ENCODE results near the gene MROH2A.

MROH2A gene

DNA sequence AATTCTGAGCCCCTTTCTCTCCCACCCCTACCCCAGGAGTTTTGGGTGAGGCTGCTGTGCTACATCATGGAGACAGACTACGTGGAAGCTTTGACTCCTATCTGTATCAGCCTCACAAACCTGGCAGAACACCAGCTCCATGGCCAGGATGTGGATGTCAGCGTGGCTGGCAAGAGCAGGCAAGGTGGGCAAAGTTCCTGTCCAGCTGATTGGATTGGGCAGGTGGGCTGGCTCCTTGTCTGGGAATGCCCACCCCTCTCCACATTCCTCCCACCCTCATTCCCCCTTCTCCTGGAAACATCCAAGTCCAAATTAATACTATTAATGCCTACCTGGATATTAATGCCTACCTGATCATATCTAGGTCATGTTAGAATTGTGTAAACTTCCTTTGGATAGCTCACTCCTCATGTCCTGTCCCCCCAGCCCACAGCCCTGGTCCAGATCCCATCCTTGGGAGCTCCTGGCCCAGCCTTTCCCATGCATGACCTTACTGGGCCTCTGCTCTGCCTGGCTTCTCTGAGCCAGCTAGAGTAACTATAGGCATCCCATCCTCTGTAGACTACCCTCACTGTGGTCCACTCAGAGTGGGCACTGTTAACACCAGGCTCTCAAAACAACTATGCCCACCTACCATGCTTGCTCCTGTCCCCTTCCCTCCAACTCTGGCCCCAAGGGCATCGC lies 24.1 kb downstream of the MROH2A start:
- no peak for DNase-seq

DNA sequence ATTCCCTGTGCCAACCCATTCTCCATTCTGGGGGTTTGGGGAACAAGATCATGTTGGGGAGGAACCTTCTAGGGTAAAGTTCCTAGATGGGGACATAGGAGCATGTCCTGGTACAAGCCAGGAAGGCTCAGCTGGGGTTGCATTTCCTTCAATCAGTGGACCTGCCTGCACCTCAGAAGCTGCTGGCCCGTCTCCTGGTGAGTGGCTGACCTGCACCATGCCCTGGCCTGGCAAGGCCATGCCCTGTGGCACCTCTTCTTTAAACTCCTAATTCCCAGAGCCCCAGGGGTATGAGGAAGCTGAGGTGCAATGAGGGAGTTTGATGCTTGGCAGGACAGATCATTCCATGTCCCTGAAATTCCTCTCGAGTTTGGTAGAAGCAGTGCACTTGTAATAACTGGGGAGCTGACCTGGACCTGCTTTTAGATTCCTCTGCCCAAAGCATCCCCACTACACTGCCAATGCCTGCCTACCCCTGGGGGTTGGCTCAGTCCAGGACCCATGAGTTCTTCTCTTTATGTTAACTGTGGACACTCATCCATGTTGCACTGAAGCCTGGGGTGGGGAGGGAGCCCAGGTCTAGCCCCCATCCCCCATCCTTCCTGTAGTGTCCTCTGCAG lies 25.3 kb downstream of the MROH2A start:
- DNase-seq: no peak

DNA sequence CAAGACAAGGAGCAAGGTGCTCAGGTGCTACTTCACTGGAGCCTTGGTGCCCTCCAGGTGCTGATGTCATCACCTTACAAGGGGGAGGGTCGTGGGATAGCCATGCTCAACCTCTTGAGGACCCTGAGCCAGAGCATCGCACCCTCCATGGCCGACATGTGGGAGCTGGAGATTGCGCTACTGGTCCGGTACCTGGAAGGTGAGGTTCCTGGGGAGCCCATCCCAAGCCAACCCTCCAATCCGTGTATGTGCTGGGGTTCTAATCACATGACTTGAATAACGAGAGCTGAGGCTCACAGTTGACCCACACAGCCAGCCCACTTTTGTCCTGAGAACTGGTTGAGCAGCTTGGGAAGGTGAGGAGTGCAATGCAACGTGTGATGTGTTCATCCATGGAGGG lies 25.9 kb downstream of the MROH2A start:
- no peak for DNase-seq

DNA sequence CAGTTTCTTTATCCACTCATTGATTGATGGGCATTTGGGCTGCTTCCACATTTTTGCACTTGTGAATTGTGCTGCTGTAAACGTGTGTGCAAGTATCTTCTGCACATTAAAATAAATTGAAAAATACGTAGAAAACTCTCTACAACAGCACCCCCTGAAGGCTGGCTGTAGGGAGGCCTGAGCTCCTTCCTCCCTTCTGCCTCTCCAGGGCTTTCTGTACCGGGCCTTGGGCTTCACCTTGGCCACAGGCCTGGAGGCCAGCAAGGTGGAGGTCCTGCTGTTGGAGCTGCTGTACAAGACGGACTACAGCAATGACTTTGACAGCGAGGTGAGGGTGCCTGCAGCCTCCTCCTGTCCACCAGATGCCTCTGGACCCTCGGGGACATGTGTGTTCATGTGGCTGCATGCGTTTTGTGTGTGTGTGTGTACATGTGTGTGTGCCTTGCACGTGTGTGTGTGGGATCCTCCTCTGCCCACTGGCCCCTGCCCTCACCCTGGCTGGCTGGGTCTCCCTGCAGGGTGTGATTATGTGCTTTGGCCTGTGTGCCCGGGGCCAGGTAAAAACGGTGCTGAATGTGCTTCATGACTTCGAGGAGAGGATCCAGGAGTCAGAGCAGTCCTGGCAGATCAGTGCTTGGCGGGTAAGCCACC lies 29.2 kb downstream of the MROH2A start:
- no peak for DNase-seq

DNA sequence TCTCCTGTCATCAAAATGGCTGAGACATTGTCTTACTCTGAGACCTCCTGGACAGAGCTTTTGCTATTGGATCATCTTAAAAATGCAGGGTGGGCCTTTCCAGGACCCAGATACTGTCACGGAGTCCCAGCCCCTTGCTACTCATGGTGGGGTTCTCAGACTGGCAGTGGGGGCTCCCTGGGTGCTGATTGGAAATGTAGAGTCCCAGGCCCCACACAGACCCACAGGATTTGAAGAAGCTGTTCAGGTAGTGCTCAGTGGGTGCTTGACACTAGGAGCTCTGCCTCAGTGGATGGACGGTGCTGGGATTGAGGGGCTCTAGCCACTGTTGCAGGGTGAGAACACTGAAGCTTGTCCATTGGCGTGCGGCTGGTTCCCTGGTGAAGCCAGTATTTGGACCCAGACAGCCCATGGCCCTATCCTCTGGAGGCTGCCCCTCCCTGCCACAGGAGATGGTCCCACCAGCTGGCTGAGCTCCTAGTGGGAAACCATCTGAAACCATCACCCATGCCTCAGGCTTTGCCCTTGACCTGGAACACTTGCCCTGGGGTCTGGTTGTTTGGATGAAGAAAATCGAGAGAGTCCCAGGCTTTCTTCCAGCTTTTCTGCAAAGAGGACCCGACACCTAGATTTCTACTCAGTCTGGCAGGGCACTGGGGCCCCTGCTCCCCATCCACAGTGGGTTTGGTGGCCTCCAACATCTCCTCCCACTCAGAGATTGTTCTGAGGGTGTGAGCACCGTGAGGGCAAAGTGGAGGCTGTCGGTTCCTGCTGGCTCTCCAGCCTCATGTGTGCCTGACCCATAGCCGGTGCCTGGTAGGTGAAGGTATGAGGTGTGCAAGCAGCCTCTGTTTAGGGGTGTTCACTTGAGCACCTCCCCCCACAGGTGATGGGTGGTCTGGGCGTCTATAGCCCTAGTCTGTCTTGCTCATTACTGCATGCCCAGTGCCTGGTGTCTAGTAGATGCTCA lies 30.1 kb downstream of the MROH2A start:
- DNase-seq: no peak

DNA sequence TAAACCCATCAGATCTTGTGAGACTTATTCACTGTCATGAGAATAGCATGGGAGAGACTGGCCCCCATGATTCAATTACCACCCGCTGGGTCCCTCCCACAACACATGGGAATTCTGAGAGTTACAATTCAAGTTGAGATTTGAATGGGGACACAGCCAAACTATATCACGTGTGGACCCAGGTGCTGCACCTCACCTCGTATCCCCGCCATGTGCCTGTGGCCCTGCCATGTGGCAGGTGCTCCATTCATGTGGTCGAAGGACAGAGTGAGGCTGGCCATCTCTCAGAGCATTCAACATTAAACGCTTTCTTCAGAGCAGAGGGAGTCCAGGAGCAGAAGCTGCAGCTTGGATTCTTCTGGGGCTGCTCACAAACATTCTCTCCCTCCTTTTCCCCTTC lies 32.3 kb downstream of the MROH2A start:
- DNase-seq: no peak

DNA sequence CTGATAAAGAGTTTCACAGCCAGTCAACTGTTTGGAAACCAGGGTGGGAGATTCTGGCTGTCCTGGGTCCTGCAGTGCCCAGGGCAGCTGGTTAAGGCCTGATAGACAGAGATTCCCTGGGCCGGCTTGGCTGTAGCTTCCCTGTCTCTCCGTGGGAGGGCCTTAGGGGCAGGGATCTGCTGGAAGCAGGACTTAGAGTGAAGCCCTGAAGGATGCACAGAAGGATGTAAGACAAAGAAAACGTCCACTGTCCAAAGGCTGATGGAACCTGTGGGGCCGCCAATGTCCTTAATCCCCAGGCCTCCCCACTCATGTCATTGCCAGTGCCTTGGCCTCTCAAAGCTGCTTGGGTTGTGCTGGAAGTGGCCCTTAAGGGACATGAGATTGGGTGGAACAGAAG lies 33.0 kb downstream of the MROH2A start:
- DNase-seq: no peak

DNA sequence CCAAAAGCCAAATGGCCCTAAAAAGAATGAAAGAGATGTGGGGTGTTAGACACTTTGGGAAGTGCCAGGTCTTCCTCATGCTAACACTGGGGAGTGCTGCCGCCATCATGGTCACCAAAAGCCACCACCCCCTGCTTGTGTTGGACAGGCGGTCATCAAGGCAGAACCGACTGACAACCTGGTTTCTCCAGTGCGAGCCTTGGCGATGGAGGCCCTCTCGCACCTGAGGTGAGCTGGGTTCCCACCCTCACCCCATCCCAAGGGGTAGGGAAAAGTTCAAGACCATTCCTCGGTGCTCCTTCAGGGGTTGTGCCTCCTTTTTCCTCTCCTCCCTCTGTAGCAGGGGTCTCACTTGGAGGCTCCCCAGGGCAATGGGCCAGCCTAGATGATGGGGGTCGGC lies 33.6 kb downstream of the MROH2A start:
- DNase-seq: no peak

DNA sequence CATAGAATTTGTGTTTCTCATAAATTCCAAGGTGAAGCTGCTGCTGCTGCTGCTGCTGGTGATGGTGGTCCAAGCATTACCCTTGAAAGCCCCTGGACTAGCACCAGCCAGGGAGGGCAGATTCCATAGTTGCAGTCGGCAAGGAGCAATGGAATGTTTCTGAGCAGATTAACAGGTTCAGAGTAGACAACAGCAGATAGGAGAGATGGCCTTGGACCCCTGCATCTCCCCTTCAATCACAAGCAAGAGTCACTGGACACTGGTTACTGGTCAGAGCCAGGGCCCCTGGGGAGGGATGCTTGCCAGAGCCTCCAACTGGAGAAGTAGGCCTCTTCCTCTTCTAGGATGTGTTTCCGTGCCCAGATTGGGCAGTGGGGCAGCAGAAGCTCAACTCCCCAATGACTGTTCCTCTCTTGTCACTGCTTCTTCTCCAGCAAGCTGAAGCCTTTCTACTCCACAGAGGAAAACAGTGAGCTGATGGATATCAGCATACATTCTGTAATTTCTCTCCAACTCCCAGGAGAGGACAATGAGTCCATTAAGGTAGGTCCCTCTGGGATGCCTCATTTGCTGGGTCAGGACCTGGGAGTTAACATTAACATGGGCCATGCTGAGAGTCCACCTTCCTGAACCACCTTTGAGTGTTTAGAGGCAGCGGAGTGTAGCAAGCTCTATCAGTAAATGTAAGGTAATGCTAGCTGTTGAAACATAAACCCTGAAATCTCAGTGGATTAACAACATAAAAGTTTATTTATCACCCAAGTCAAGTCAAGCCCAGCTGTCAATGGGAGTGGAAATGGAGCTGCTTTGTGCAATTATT lies 35.3 kb downstream of the MROH2A start:
- no peak for DNase-seq

DNA sequence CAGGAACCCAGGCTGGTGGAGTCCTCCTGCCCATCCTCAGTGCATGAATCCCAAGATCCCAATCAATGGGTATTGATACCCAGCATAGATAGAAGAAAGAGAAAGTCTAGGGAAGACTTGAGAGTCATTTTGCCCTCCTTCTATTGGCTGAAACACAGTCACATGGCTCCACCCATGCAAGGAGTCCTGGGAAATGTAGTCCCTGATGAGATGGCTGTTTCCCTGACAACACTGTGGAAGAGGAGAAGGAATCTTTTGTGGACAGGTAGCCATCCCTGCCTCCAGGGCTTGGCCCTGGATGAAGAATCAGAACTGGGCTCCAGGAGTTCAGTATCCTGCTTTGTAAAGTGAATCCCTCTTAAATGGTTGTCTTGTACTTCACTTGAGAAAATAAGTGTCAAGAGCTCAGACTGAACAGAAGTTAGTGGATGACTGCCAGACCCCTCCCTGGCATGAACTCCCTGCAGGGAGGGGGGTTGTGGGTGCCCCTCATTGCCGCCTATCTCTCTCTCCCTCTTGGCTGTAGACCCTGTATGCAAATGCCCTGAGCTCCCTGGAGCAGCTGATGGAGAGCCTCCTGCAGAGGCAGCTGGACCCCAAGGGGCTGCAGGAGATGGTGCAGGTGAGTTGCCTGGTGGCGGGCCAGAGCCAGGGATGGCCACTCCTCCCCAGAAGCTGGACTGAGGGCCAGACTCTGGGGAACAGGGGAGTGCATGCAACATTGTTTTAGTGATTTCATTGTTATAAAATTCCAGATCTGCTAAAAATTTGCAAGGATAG lies 36.1 kb downstream of the MROH2A start:
- DNase-seq: no peak

DNA sequence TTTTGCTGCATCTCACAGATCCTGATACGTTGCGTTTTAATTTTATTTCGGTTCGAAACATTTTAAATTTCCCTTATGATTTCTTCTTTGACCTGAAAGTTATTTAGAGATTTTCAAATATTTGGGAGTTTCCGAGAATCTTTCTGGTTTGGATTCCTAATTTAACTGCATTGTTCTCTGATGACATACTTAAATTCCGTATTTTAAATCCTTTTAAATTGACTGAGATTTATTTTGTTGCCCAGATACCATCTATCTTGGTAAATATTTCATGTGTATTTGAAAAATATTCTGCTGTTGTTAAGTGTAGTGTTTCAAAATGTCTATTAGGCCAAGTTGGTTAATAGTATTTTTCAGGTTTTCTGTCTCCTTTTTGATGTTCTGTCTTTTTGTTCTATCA lies 37.7 kb downstream of the MROH2A start:
- DNase-seq: no peak

DNA sequence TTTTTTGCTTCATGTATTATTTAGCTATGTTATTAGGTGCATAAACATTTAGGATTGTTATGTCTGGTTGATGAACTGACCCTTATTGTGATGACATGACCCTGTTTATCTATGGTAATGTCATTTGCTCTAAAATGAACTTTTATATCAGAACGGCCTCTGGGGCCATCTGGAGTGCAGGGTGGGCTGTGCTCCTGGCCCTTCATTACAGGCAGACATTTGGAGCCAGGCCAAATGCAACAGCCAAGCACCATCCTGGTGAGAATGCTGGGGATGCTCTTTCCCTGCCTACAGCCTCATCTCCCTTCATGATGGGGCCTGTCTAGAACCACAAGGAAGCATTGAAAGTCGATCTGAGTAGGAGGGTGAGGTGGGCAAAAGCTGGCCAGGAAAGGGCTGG lies 38.2 kb downstream of the MROH2A start:
- DNase-seq: no peak

DNA sequence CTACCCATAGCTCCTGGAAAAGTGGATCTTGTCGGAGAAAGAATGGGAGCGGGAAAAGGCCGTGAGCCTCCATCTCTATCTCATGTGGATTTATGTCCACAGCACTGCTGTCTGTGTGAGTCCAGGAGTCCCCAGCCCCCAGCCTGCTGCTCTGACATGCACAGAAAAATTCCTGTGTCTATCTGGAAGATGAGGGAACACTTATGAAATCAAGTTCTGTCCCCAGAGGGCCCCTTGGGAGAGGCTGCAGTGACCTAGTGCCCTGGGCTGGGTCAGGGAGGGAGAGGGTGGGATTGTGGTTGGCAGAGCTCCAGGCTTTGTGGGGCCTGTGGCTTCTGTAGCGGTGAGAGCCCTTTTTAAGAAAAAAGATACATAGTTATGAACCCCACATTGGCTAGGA lies 38.6 kb downstream of the MROH2A start:
- DNase-seq: no peak

DNA sequence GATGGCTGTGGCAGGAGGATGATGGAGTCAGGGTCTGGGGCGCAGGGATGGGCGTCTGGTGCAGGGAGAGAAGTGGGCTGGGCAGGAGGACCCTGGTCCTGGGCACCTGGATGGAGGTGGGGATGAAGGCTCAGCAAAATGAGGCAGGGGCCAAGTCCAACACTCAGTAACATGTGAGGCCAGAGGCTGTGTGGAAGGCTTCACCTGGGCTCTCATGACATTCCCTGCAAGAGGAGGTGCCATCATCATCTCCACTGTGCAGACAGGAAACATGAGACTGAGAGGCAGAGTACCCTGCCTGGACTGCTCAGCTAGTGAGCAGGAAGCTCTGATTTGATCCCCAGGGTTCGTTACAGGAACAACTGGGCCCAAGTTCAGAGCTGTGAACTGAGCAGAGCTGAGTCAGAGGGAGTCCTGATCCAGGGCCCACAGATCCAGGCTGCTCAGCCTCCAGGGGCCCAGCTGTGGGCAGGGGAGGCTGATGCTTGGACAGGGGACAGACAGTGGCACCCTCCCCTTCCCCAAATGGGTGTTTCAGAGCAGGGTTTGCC lies 39.3 kb downstream of the MROH2A start:
- DNase-seq: no peak

DNA sequence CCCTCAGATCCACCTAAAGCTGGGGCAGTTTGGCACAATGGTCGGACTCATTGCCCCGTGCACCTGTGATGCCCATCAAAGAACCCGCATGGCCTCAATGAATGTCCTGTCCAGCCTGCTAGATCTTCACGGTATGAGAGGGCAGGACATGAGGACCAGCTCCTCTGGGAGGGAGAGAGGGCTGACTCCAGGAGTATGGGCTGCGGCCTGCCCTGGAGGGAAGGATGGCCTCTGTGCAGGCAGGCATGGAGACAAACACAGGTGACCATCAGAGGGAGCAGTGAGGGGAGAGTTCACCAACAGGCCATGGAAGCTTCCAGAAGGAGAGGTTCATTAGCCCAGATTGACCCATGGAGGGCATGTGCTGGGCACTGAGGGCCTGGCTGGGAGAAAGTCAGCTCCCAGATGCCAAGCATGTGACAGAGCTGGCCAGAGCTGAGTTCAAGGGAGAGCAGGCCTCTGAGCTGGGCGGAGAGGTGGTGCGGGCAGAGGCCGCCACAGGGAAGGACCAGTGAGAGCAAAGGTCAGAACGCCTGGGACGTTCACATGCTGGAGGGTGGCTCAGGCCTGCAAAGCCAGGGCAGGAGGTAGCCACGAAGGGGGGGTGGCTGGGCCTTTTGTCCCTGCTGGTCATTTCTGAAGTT lies 40.0 kb downstream of the MROH2A start:
- DNase-seq: no peak

DNA sequence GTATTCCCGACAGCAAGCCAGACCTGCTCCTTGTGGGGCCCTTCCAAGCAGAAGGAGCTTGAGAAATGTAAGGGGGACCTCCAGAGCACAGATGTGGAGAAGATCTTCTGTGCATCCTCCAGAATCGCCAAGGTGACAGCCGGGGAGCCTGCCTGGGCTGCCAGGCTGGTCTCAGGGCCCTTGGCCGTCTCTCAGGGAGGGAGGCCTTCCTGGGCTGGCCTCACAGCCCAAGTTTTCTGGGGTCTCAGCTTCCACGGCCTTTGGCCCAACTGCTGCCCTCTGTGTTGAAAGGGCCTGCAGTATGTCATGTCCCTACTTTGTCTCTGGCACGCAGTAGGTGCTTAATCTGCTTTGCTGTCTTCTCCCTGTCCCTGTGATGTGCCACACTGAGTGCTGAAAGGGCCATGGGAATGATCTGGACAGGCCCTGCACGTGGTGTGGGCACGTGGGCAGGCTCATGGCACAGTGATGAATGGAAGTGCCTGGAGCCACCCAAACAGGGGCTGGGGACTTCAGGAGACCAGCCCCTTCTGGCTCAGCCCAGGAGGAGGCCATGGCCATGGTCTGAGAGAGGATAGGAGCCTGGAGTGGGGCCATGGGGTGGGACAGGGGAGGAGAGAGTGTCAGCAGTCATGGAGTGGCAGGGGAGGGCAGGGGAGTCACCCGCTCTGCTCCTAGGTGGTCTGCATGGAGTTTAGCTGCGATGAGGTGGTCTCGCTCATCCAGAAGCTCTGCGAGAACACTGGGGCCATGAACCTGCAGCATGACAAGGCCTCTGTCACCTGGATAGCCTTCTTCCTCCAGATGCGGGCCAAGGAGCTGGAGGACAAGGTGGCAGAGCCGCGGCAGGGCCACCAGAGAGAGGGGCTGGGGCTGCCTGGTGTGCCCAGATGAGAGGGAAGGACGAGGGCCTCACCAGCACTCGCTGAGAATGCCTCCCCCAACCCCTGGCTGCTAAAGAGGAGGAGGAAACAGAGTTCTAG lies 40.8 kb downstream of the MROH2A start:
- DNase-seq: no peak

DNA sequence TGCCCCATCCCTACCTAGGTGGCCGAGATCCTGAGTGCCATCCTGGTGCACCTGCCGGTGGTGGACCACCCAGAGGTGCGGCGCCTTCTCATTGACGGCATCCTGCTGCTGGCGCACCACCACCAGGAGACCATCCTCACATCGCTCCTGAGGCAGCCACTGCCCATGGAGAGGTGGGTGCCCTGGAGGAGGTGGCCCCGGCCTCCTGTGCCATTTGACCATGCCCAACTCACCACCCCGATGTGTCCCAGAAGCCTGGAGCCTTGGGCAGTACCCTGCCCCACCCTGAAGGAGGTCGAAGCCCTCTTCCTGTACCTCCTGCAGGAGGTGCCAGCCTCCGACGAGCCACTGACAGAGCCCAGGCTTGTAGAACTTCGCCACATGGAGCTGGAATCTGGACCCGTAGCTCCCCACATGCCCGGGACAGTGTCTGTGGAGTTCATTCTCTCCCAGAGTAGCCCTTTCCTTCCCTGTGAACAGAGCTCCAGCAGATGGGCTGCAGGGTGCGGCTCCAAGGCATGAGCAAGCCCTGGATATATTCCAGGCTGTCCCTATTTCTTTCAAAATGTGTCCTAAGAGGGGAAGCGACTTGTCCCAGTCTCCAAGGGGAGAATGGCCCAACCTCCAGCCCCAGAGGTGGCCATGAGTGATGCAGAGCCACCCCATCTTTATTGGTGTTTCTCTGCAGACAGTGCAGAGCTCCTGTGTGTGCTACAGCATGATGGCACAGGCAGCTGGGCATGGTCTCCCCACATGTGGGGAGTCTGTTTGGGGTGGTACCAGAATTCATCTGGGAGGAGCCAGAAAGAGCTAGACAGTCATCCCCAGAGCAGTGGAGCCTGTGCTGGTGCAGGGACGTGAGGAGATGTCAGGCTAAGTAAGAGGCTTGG lies 42.0 kb downstream of the MROH2A start:
- no peak for DNase-seq

DNA sequence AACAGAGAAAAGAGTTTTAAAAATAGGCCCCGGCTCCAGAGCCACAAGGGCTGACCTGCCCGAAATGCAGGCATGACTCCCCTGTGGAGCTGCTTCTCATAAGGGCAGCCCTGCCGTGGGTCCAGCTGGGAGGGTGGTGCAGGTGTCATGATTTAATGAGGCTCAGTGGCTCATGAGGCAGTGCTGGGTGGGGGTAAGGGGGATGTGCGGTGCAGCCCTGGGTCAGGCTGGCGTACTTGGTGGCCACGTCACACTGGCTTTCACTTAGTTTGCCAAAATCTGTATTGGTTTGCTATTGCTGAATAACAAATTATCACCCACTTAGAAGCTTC lies 42.6 kb downstream of the MROH2A start:
- DNase-seq: no peak

DNA sequence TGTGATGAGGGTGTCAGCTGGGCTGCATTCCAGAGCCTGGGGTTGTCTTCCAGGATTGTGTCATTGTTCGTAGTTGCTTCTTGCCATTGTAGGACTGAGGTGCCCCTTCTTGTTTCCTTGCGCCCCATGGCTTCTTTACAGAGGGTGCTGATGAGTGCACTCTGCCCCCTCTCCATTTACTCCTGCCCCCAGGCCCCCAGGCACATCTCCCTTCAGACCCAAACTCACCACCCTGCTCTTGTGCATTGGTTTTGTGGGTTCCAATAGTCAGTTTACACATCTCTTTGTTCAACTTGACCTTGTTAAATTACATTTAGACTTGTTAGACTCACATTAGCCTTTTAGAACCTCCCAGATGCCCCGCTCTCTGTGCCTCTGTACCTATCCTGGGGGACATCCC lies 43.1 kb downstream of the MROH2A start:
- no peak for DNase-seq

Data from CD4-positive, alpha-beta T cell treated with Interleukin-4 for 4 hours (primary cell).